ENCODE data around the gene CACNG8. TPM values are rescaled to one million over a fixed set of nuclear protein-coding genes. Genes with fewer than 3 reads are reported as not detected.

Gene CACNG8
- total and polyA plus RNA-seq, 12 donors: 0.03 to 0.31 (median 0.14) TPM; not detected in 1

DNA sequence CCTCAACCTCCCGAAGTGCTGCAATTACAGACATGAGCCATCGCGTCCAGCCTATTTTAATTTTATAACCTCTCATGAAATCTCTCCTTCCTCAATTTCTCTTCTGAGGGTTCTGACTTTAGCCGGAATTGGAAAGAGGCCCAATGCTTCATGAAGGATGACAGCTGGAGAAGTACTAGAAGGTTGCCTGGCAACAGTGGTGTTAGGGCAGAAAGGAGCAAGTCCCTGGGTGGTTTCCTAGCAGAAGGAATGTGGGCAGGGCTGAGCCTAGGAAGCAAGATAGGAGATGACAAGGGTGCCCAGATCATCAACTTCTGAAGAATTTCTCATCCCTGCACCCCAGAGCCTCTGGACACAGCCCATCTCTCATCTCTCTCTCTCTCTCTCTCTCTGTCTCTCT lies 54.5 kb downstream of the CACNG8 start:
- Histone ChIP-seq H3K27ac (no peak overlapping the region), H3K4me1 (peaks cover 0 to 13% (median 0%) of the 10 kb centered on the region in 9 donors), H3K9me3 (peaks cover 0 to 3% (median 0%) of the 10 kb centered on the region in 11 donors), H3K36me3 (no peaks in the 10 kb centered on the region), H3K27me3 (peaks cover 0 to 57% (median 40%) of the 10 kb centered on the region in 7 donors), H3K4me3 (no peak overlapping the region)
- WGBS, 2 donors: 72 to 74% methylated on average over 4 of the region's 4 CpGs
- intact Hi-C loops (cut with DNase I): no loop called here
- ATAC-seq (no peak), DNase-seq (no peak)
- TF ChIP-seq CTCF (IDR thresholded peaks at IDR 0.05): no peak

DNA sequence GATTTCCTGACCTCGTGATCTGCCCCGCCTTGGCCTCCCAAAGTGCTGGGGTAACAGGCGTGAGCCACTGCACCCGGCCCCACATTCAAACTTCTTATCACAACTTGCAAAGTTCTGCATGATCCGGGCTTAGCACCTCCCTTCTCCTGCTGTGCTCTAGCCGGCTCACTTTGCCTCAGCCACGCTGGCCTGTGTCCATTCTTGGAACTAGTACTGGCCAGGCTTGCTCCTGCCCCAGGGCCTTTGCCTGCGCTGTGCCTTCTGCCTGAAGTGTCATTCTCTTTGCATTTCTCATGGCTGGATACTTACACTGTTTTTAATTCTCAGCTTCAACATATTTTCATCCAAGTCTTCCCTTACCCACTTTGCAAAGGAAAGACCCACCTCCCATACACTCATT lies 58.6 kb downstream of the CACNG8 start:
- 78 to 79% methylated on average over 8 of the region's 8 CpGs for WGBS, 2 donors
- peaks cover 0 to 3% (median 0%) of the 10 kb centered on the region in 11 donors for H3K9me3 ChIP-seq
- no peak overlapping the region for H3K4me3 ChIP-seq
- intact Hi-C loops (cut with DNase I): loop anchor here (2.0 to 10.0 kb wide), 5 partner anchors 114 to 217 kb away; partner anchors contain the start of gene CACNG7 (in 9 of the 10)
- no peak for TF ChIP-seq CTCF (IDR thresholded peaks at IDR 0.05)
- no peaks in the 10 kb centered on the region for H3K36me3 ChIP-seq
- peaks cover 0 to 34% (median 0%) of the 10 kb centered on the region in 9 donors for H3K4me1 ChIP-seq
- no peak for ATAC-seq
- no peak for DNase-seq
- H3K27ac ChIP-seq: no peak overlapping the region
- peaks cover 0 to 47% (median 28%) of the 10 kb centered on the region in 7 donors for H3K27me3 ChIP-seq

- no peak overlapping the region for H3K4me3 ChIP-seq
- H3K4me1 ChIP-seq: peaks cover 0 to 34% (median 0%) of the 10 kb centered on the region in 9 donors
- peaks cover 0 to 3% (median 0%) of the 10 kb centered on the region in 11 donors for H3K9me3 ChIP-seq
- H3K27ac ChIP-seq: no peak overlapping the region
- no peak for TF ChIP-seq CTCF (IDR thresholded peaks at IDR 0.05)
- intact Hi-C loops (cut with DNase I): loop anchor here (2.0 to 10.0 kb wide), 5 partner anchors 115 to 217 kb away; partner anchors contain the start of gene CACNG7 (in 9 of the 10)
- H3K36me3 ChIP-seq: no peaks in the 10 kb centered on the region
- no peak for ATAC-seq
- H3K27me3 ChIP-seq: peaks cover 0 to 47% (median 28%) of the 10 kb centered on the region in 7 donors
- 87 to 96% methylated on average over 13 of the region's 13 CpGs for WGBS, 2 donors
- no peak for DNase-seq
Measured at GRCh38 chr19:54021932-54022331, 59.2 kb downstream of the CACNG8 start.

DNA sequence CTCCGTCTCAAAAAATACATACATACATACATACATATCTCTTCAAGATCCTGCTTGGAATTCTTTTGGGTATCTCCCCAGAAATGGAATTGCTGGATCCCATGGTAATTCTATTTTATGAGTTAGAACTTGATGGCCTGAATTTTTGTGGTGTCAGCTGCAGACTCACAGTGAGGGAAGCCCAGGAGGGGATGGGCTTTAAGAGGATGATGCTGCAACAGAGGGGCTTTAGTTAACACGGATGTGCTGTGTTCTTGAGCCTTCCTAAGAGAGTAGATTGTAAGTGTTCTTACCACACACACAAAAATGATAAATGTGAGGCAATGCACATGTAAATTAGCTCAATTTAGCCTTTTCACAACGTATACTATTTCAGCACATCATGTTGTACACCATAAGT lies 60.5 kb downstream of the CACNG8 start:
- intact Hi-C loops (cut with DNase I): loop anchor here in 9 of 10 donors (2.0 to 10.0 kb wide), 5 partner anchors 116 to 218 kb away; partner anchors contain the start of gene CACNG7 (in 9 of the 9)
- H3K4me1 ChIP-seq: peaks cover 0 to 34% (median 0%) of the 10 kb centered on the region in 9 donors
- no peak for TF ChIP-seq CTCF (IDR thresholded peaks at IDR 0.05)
- peaks cover 0 to 51% (median 28%) of the 10 kb centered on the region in 7 donors for H3K27me3 ChIP-seq
- H3K9me3 ChIP-seq: no peaks in the 10 kb centered on the region
- peak overlapping the region in 1 of 10 donors; percentile 55 for H3K27ac ChIP-seq
- DNase-seq (no peak), ATAC-seq (no peak)
- H3K4me3 ChIP-seq: no peak overlapping the region
- 35 to 39% methylated on average over 3 of the region's 3 CpGs for WGBS, 2 donors
- H3K36me3 ChIP-seq: no peaks in the 10 kb centered on the region
